Ovary (tissue), 9 donors: ENCODE measurements around the gene HMOX1. TPM values are rescaled to one million over a fixed set of nuclear protein-coding genes. Genes with fewer than 3 reads are reported as not detected.
"Not testable (repeated sequence)": the region's sequence is repeated elsewhere in the genome, so short reads cannot be mapped to it uniquely, and the experiment has no call there.

Experiments used
- DNase-seq, 5 donors: peaks; one replicate each; pipeline ENCODE4 v3.0.0-alpha.2; 2019 to 2020
- H3K27ac ChIP-seq, 2 donors: fragments of 200-600 bp; one replicate each; pipeline versions ENCODE4 v1.5.1 to v1.8.0; 2019 to 2022
- H3K27me3 ChIP-seq: fragments of 200-600 bp; one replicate; pipeline ENCODE4 v1.8.0; 2022
- H3K36me3 ChIP-seq: fragments of 200-600 bp; sonication (generic); one replicate; pipeline ENCODE4 v1.5.1; 2019
- H3K4me1 ChIP-seq: one replicate; pipeline ENCODE4 v1.8.1; 2013; ENCODE audit warnings: mild to moderate bottlenecking, moderate library complexity; ENCODE audit not compliant: insufficient read depth
- H3K4me3 ChIP-seq: fragments of 200-600 bp; sonication (generic); one replicate; pipeline ENCODE4 v1.5.1; 2017
- H3K9me3 ChIP-seq, 2 donors: fragments of 200-600 bp in 1 of 2; sonication (generic) in 1 of 2; one replicate each; pipeline versions ENCODE4 v1.5.1 to v1.8.1; 2013 to 2019; ENCODE audit warnings: mild to moderate bottlenecking in 1 of 2, moderate library complexity in 1 of 2
- EP300 ChIP-seq: sonication (generic); formaldehyde crosslinking; IDR thresholded peaks from one replicate; pipeline ENCODE4 v1.6.1; 2017; ENCODE audit warnings: antibody characterized with exemption
- POLR2A ChIP-seq: fragments of 450-650 bp; IDR thresholded peaks from one replicate; pipeline ENCODE4 v1.6.1; 2017; ENCODE audit warnings: antibody characterized with exemption, mild to moderate bottlenecking, moderate library complexity
- WGBS, 3 donors: extraction: QIAGEN DNeasy Blood & Tissue Kit in 1 of 3; methylation state at CpG; one replicate each; pipeline versions ENCODE4 v1.1.5 to v1.1.7; 2013 to 2017; 5-methylcytosine and 5-hydroxymethylcytosine counted together
- intact Hi-C, 4 donors: fragments of 100-400 bp; cut with DNase I; formaldehyde crosslinking; loops; one replicate each; pipeline versions ENCODE4 v1.11.0 to v1.15.1; 2022 to 2023
- polyA plus RNA-seq, 2 donors: library from polyadenylated mRNA; stranded (reverse); fragments of 200-250 nt in 1 of 2; fragments of 350-450 nt in 1 of 2; fragmentation: Illumina TruSeq in 1 of 2; extraction: RNeasy Lipid Tissue Mini Kit (QIAGEN cat#74804) in 1 of 2; gene quantifications; one replicate each; pipeline ENCODE4 v1.2.3, GENCODE V29; 2013 to 2014
- total RNA-seq, 7 donors: library from RNA; depleted of rRNA in 2 of 7; stranded (reverse); fragments of >200 nt in 2 of 7; fragmentation: NEBNext Ultra II Directional in 3 of 7; extraction: Animal tissue kit (Norgen Biotek cat#: 25700) in 3 of 7; gene quantifications; one replicate each; pipeline versions ENCODE4 v1.1.0 to v1.2.4, GENCODE V29; 2016 to 2023
- TF ChIP-seq, protein P1 (sequence below), 3 donors: fragments of 450-650 bp in 2 of 3; fragments of 200-600 bp in 1 of 3; IDR thresholded peaks; one replicate each; pipeline versions ENCODE4 v1.5.1 to v1.8.0; 2016 to 2022; ENCODE audit warnings: antibody characterized with exemption in 3 of 3, mild to moderate bottlenecking in 1 of 3
- donor health status: DM: no; HTN: no; CAD: no; lungs with moderate emphysema.
- donor health status: DM: no; HTN: no; CAD: no.
- donor health status: Bipolar disorder and iron deficiency.
- donor health status: DM: yes; HTN: yes; CAD: no.
- donor health status: DM: no; HTN: no; CAD: no.
- donor health status: DM: yes; HTN: yes; CAD: no.

The HMOX1 gene
- total and polyA plus RNA-seq, 9 donors: 45.0 to 243 (median 71.4) TPM

DNA sequence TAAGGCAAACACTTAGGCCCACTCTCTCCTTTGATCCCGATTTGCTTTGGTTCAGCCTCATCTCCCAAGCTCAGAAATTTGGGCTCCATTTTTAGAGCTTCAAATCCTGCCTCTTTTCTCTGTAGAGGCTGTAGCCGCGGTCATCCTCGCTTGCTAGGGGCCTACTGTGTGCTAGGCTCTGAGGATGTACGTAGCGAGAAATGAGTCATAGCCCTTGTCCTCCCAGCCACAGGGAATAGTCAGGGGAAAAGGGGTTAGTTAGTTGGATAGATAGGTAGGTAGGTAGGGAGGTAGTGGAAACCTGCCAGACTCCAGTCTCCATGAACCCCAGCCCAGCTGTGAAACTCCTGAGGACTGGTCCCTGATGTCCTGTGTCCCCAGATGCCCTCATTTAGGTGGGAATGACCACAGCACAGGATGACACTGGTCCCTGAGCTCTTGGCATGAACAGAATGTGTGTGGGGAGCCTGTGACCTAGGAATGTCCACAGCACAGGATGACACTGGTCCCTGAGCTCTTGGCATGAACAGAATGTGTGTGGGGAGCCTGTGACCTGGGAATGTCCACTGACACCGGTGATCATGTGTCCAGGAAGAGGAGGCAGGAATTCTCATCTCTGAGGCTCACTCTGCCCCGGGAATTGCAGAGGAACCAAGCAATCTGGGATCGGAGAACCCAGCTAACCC is 21.4 kb upstream of the HMOX1 start:
- Histone ChIP-seq H3K36me3 (no peaks in the 10 kb centered on the region), H3K9me3 (no peaks in the 10 kb centered on the region), H3K27me3 (no peaks in the 10 kb centered on the region), H3K4me3 (no peak overlapping the region), H3K4me1 (no peaks in the 10 kb centered on the region), H3K27ac (no peak overlapping the region)
- TF ChIP-seq EP300: no peak
- TF ChIP-seq POLR2A: no peak
- intact Hi-C loops: loop anchor here in 2 of 4 donors (10.0 kb wide), 3 partner anchors 65 to 705 kb away; no protein-coding TSS in a partner anchor
- 84 to 89% (median 87%) methylated on average over 9 of the region's 9 CpGs for WGBS, 3 donors
- DNase-seq: no peak

DNA sequence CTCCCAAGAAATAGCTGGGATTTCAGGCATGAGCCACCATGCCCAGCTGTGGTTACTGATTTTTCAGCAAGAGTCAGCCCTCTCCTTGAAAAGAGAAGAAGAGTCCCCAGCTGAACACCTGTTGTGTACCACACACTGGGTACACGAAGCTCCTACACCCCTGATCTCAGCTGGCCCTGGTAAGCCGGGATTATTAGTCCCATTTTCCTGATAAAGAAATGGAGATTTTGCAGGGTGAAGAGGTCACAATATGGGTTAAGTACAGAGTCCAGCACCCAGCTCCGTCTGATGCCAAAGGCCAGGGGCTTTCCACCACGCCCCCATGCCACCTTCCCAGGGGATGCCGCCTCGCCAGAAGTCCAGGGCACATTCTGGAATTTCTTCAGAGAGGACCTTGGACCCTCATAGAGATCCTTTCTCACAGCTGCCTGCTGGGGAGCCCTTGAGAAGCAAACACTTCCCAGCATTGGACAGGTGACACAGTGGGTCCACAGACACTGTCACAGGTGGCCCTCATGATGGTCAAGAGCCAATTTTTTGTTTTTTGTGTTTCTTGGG is 19.8 kb upstream of the HMOX1 start:
- TF ChIP-seq POLR2A (no peak), EP300 (no peak)
- TF ChIP-seq, protein P1, sequence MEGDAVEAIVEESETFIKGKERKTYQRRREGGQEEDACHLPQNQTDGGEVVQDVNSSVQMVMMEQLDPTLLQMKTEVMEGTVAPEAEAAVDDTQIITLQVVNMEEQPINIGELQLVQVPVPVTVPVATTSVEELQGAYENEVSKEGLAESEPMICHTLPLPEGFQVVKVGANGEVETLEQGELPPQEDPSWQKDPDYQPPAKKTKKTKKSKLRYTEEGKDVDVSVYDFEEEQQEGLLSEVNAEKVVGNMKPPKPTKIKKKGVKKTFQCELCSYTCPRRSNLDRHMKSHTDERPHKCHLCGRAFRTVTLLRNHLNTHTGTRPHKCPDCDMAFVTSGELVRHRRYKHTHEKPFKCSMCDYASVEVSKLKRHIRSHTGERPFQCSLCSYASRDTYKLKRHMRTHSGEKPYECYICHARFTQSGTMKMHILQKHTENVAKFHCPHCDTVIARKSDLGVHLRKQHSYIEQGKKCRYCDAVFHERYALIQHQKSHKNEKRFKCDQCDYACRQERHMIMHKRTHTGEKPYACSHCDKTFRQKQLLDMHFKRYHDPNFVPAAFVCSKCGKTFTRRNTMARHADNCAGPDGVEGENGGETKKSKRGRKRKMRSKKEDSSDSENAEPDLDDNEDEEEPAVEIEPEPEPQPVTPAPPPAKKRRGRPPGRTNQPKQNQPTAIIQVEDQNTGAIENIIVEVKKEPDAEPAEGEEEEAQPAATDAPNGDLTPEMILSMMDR (IDR thresholded peaks at IDR 0.05): no peak
- Histone ChIP-seq H3K4me1 (no peaks in the 10 kb centered on the region), H3K9me3 (no peaks in the 10 kb centered on the region), H3K27ac (no peak overlapping the region), H3K27me3 (no peaks in the 10 kb centered on the region), H3K36me3 (no peaks in the 10 kb centered on the region), H3K4me3 (no peak overlapping the region)
- whole genome bisulfite sequencing, 3 donors: 57 to 76% (median 66%) methylated on average over 6 of the region's 6 CpGs
- intact Hi-C loops: no loop called here
- no peak for DNase-seq

DNA sequence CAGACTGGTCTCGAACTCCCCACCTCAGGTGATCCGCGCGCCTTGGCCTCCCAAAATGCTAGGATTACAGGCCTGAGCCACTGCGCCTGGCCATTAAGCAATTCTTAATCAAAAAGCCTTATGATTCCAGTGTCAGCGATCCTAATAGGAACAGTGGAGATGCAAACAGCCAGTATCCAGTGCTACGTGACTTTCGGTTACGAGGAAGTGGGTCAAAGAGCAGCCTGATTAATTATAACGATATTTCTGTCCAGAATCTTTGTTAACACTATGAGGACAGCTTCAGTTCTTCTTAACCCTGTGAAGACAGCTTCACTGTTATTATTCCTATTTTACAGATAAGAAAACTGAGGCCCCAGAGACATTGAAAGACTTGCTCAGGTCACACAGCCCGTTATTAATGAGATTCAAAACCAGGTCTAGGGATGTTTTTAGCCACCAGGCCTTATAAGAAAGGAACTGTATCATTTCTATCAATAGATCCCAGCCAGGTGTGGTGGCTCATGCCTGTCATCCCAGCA is 17.3 kb upstream of the HMOX1 start:
- intact Hi-C loops: no loop called here
- H3K9me3 ChIP-seq: no peaks in the 10 kb centered on the region
- no peak overlapping the region for H3K4me3 ChIP-seq
- whole genome bisulfite sequencing, 3 donors: 86 to 91% (median 91%) methylated on average over 11 of the region's 11 CpGs
- TF ChIP-seq EP300 (no peak), POLR2A (no peak)
- TF ChIP-seq, protein P1 (IDR thresholded peaks at IDR 0.05): no peak
- H3K27me3 ChIP-seq: no peaks in the 10 kb centered on the region
- H3K27ac ChIP-seq: no peak overlapping the region
- peaks cover 2% of the 10 kb centered on the region for H3K4me1 ChIP-seq
- DNase-seq: no peak
- no peaks in the 10 kb centered on the region for H3K36me3 ChIP-seq

DNA sequence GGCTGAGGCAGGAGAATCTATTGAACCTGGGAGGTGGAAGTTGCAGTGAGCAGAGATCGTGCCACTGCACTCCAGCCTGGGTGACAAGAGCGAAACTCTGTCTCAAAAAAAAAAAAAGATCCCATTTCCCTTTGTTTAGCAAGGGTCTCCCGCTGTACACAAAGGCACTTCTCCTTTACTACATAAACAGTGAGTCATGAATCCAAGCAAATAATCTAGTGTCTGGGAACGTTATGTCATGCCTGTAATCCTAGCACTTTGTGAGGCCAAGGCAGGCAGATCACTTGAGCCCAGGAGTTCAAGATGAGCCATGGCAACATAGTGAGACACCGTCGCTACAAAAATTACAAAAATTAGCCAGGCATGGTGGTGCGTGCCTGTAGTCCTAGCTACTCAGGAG is 16.7 kb upstream of the HMOX1 start:
- H3K27ac ChIP-seq, H3K36me3 ChIP-seq, DNase-seq, intact Hi-C loops, H3K27me3 ChIP-seq, H3K9me3 ChIP-seq, H3K4me3 ChIP-seq, H3K4me1 ChIP-seq: not testable (repeated sequence)
- 62 to 68% (median 67%) methylated on average over 7 of the region's 7 CpGs for WGBS, 3 donors

DNA sequence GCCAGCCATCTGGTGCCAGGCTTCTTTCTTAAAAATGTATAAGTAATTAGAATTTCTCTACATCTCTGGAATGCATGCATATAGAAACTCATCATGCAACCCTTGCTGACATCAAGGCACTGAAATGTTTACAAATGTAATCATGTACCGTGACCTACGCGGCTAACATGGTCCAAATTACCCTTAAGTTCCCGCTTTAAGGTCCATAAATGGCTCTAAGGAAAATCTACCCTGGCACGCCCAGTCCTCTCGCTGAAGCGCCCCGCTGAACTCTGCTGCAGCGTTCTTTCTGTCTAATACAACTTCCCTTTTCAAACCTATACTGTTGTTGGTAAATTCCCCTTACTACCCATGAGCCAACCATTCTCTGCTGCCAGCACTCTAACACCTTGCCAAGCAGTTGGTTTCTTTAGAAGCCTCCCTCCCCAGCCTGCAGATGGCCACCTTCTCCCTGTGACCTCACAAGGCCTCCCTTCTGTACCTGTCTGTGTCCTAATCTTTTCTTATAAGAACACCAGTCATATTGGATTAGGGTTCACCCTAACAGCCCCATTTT is 13.5 kb upstream of the HMOX1 start:
- H3K9me3 ChIP-seq: no peaks in the 10 kb centered on the region
- TF ChIP-seq POLR2A: no peak
- no peak for TF ChIP-seq EP300
- TF ChIP-seq, protein P1 (IDR thresholded peaks at IDR 0.05): no peak
- intact Hi-C loops: no loop called here
- 78 to 94% (median 92%) methylated on average over 9 of the region's 9 CpGs for WGBS, 3 donors
- no peak overlapping the region for H3K27ac ChIP-seq
- H3K27me3 ChIP-seq: no peaks in the 10 kb centered on the region
- H3K4me1 ChIP-seq: peaks cover 10% of the 10 kb centered on the region
- DNase-seq: no peak
- no peak overlapping the region for H3K4me3 ChIP-seq
- H3K36me3 ChIP-seq: no peaks in the 10 kb centered on the region
